DMS 273 treated with DMSO at 0.1 percent for 48 hours (cell line): ENCODE measurements around the gene NFKBIL1.
"Not testable (repeated sequence)": the region's sequence is repeated elsewhere in the genome, so short reads cannot be mapped to it uniquely, and the experiment has no call there.

Experiments used
- DNase-seq: peaks from one replicate; lab custom pipeline; 2025; lab: John Stamatoyannopoulos, UW

The NFKBIL1 gene

GRCh38 chr6:31546958-31547726, at the start of gene NFKBIL1:
NFKBIL1 (plus strand) TSS chr6:31547608; CDS start chr6:31547695, 87 bp downstream.
- DNase-seq = peak; percentile 96

- peak; percentile 5 for DNase-seq
Measured at GRCh38 chr6:31498748-31499147, 48.7 kb upstream of the NFKBIL1 start.

- DNase-seq = not testable (repeated sequence)
Measured at GRCh38 chr6:31499648-31500047, 47.8 kb upstream of the NFKBIL1 start.

GRCh38 chr6:31502586-31502985, 44.8 kb upstream of the NFKBIL1 start:
- no peak for DNase-seq

- DNase-seq = not testable (repeated sequence)
Measured at GRCh38 chr6:31509036-31509435, 38.4 kb upstream of the NFKBIL1 start.

GRCh38 chr6:31510007-31510406, 37.4 kb upstream of the NFKBIL1 start:
- DNase-seq = no peak

GRCh38 chr6:31513456-31514165, 33.8 kb upstream of the NFKBIL1 start:
- DNase-seq = no peak

- no peak for DNase-seq
Measured at GRCh38 chr6:31521835-31522234, 25.6 kb upstream of the NFKBIL1 start.

- no peak for DNase-seq
Measured at GRCh38 chr6:31525553-31525931, 21.9 kb upstream of the NFKBIL1 start.

- DNase-seq = no peak
Measured at GRCh38 chr6:31525932-31526591, 21.3 kb upstream of the NFKBIL1 start.

- DNase-seq = peak; percentile 10
Measured at GRCh38 chr6:31528307-31528777, 19.1 kb upstream of the NFKBIL1 start.

- DNase-seq = no peak
Measured at GRCh38 chr6:31528821-31529328, 18.5 kb upstream of the NFKBIL1 start, which contains the start of gene MCCD1. MCCD1 (plus strand) TSS chr6:31528962; CDS start chr6:31529015, 53 bp downstream.

GRCh38 chr6:31529329-31530150, 17.9 kb upstream of the NFKBIL1 start:
- DNase-seq = no peak

GRCh38 chr6:31530659-31531058, 16.7 kb upstream of the NFKBIL1 start:
- no peak for DNase-seq

- DNase-seq = no peak
Measured at GRCh38 chr6:31531162-31531561, 16.2 kb upstream of the NFKBIL1 start.

- no peak for DNase-seq
Measured at GRCh38 chr6:31531771-31532643, 15.4 kb upstream of the NFKBIL1 start.

GRCh38 chr6:31532644-31533454, 14.6 kb upstream of the NFKBIL1 start:
- DNase-seq = no peak

GRCh38 chr6:31533455-31533841, 14.0 kb upstream of the NFKBIL1 start:
- DNase-seq = no peak

- no peak for DNase-seq
Measured at GRCh38 chr6:31534011-31534410, 13.4 kb upstream of the NFKBIL1 start.
